Muscle of arm (tissue), 12 donors: Measurements from ENCODE around the gene MOV10L1. TPM values are rescaled to one million over a fixed set of nuclear protein-coding genes. Genes with fewer than 3 reads are reported as not detected.

ENCODE experiments used
- DNase-seq: peaks from one replicate; pipeline ENCODE4 v3.0.0-alpha.2; 2013
- polyA plus RNA-seq, 12 donors: library from polyadenylated mRNA; unstranded; fragments of 120-200 nt; gene quantifications; one replicate each; pipeline ENCODE4 v1.2.1, GENCODE V29; 2013; ENCODE audit not compliant: insufficient read length in 12 of 12

The MOV10L1 gene
- polyA plus RNA-seq, 12 donors = 0.10 to 0.73 (median 0.49) TPM; not detected in 3

DNA sequence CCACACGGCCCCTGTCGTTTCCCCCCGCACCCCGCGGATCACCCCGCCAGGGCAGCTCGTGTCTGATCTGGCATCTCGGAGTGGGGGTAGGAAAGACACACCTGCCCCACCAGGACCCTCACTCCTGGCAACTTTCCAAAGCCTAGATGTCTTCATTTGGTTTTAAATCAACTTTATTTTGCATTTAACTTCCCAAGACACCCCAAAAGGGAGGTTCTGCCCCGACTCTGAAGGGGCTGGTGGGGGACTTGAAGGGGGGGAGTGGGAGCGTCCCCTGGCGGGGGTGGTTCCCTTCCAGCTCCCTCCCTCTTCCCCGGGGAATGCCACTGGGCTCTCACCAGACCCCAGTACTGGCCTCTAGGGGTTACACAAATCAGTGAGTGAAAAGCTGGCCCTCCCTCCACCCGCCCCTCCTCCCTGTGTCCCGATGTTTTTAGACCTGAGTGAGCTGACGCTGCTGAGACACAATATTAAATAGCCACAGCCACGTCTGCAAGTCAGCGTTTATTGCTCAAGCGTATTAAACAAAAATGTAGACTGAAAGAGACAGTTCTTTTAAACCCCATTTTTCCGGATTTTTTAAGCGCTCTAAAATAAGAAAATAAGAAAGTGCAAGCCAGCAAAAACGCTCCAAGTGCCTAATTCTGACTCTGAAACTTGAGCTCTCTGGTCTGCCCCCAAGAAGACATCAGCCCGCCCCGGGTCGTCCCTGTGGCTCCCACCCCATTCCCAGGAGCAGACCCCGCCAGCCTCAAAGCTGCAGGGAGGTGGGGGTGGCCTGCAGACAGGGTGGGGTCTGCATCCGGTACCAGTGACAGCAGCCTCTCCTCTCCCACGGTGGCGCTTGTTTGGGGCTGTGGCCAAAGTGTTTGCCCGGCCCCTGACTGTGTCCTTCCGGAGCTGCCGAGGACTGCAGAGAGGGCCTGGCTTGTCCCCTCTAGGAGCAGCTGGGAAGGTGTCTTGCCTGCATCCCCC lies 30.6 kb upstream of the MOV10L1 start:
- DNase-seq = no peak

DNA sequence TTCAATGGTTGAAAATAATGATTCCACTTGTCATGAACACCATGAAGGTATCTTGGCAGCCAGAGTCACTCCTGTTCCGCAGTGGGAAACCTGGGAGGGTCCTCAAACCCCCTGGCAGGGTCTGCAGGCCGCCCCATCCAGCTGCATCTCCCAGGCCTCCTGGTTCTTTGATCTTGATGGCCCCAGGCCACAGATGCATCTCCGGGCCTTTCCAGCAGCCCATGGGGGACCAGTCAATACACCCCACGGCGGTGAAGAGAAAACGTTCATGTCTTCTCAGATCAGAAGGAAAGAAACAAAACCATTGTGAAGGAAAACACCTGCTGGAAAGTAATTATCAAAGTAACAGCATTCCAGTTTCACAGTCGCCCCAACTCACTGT lies 29.9 kb upstream of the MOV10L1 start:
- DNase-seq = no peak

DNA sequence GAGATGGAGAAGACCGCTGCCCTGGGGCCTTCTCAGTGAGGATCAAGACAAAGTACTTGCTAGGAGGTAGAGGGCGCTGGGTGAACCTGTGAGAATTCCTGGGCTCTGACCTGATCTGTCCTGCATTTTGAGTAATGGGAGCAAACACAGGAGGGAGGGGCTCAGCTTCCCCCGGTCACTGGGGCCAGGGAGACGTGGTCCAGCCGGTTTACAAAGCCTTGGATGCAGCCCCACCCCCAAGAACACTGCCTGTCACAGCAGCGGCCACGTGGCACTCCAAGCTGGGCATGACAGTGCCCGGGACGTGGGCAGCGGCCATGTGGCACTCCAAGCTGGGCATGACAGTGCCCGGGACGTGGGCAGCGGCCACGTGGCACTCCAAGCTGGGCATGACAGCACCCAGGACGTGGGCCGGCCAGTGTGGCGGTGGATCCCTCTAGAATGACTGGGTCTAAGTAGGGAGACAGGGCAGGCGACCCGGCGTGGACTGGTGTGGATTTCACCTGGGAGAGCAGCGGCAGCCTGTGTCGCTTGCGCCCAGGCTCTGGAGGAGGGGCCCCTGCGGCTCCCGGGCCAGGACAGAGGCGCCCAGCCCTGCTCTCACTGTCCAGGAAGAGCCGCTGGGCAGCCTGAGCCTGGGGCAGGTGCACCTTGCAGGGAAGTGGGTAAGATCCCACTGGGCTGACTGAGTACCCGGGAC lies 29.2 kb upstream of the MOV10L1 start:
- no peak for DNase-seq

DNA sequence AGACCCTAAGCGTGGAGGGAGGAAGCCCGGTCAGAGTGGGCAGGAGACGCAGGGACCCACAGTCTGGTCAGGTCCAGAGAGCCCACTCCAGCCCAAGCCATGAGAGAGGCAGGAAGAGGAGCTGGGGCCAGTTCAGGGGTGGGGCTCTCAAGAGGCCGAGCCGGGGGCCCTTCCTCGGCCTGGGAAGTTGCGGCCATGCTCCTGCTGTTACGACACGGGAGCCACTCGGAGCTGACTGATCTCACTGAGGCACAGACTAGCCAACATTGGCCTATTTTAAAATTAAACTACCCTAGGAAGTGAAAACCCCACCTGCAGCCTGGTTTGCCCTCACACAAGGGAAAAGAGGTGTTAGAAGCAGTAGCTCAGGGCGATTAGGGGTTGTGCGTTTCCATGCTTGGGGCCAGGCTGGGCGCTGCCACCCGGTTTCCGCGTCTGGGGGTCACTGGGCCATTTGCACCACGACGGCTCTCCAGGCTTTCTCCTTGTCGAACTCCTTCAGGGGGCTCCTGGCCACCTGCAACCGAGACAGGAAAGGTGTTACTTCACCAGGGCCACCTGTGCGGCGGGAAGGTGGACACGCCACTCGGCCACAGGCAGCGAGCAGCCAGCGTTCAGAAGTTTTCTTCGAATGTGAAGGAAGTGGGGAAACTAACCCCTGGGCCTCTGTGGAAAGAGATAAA lies 28.5 kb upstream of the MOV10L1 start:
- no peak for DNase-seq

DNA sequence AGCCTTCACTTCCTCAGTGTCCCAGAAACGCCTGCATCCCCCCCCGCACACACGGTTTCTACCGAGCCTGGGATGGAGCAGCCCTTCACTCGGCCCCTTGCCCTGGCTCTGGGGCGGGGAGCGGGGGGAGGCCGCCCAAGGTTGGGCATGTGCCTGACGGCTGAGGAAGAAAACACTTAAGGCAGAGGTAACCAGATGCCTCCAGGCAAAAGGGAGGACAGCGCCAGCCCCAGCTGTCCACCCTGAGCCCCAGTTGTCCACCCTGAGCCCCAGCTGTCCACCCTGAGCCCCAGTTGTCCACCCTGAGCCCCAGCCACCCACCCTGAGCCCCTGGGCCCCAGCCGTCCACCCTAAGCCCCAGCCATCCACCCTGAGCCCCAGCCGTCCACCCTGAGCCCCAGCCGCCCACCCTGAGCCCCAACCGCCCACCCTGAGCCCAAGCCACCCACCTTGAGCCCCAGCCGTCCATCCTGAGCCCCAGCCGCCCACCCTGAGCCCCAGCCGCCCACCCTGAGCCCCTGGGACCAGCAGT lies 27.9 kb upstream of the MOV10L1 start:
- no peak for DNase-seq

DNA sequence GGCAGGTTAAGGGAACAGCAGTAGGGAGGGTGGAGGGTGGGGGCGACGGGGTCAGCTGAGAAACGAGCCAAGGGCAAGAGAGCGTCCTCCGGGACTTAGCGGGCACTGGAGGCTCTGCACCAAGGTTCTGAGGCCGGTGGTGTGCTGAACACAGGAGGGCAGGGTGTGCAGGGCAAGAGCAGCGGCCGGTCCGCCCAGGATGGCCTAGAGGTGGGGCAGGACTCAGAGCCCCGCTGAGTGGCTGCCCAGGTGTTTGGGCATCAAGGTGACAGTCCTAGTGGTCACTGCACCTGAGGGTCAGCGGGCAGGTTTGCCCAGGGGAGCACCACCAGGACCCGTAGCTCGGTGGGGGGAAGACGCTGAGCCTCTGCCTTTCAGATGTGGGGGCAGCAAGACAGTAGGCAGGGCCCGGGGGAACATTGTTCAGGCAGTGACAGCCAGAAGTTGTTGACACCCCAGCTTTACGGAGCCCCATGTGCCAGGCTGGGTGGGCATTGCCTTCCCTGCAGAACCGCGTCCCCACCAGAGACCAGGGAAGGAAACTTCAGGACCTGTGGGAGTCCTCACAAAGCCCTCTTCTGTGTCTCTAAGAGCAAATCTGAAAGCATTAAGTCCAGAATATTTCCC lies 27.2 kb upstream of the MOV10L1 start:
- no peak for DNase-seq

DNA sequence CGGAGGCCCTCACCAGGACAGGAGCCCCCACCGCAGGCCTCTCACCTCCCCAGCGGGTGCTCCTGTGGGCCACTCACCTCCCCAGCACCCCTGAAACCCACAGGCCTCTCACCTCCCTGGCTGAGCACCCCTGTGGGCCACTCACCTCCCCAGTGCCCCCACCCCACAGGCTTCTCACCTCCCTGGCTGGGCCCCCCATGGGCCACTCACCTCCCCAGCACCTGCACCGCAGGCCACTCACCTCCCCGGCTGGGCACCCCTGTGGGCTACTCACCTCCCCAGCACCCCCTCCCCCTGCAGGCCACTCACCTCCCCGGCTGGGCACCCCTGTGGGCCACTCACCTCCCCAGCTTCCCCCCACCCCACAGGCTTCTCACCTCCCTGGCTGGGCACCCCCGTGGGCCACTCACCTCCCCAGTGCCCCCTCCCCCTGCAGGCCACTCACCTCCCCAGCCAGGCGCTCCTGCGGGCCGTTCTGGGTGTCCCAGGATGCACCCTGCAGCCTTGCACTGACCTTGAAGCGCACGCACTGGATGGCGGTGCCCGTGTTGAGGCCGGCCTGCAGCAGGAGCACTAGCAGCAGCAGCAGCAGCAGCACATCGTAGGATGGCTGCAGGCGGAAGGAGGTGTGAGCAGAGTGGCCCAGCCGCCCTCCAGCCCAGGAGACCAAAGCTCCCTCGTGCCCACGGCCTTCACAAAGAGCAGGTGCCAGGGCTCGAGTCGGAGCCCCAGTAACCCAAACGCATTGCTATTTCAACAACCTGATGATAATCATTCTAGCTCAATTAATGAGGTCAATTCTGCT lies 26.0 kb upstream of the MOV10L1 start:
- DNase-seq = no peak

DNA sequence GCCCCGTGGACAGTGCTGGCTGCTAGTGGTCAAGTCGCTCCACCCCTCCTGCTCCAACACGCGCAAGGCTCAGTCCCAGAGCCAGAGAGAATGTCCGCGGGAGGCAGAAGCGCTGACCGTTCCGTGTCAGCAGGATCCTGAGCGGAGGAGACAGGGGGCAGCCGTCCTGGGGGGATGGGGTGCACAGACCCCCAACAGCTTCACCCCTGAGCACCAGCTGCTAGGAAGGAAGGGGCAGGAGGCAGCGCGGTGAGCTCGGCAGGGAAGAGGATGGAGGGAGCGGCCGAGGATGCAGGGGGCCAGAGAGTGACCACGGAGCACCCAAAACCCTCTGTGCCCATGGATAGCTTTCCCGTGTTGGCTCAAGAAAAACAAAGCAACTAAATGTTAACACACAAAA lies 25.4 kb upstream of the MOV10L1 start:
- DNase-seq = no peak

DNA sequence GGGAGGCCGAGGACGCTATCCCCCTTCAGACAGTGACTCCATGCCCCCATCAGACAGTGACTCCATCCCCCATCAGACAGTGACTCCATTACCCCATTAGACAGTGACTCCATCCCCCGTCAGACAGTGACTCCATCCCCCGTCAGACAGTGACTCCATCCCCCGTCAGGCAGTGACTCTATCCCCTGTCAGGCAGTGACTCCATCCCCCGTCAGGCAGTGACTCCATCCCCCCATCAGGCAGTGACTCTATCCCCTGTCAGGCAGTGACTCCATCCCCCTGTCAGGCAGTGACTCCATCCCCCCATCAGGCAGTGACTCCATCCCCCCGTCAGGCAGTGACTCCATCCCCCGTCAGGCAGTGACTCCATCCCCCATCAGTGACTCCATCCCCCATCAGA lies 22.6 kb upstream of the MOV10L1 start:
- DNase-seq = no peak

DNA sequence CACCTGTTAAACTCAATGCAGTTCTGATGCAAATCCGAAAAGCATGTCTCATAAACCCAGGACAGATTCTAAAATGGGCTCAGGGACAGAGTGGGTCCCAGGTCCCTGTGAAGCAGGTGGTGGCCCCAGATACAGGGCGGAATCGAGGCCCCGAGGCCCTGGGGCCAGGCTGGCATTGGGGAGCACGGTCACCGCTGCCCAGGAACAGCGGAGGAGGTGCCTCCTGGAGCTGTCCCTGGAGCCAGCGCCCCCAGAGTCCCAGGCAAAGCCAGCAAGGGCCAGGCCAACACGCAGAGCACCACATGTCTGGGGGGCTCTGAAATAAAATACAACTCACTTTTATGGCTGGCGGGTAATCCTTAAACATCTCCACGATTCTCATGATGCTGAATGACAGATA lies 21.7 kb upstream of the MOV10L1 start:
- DNase-seq = no peak

DNA sequence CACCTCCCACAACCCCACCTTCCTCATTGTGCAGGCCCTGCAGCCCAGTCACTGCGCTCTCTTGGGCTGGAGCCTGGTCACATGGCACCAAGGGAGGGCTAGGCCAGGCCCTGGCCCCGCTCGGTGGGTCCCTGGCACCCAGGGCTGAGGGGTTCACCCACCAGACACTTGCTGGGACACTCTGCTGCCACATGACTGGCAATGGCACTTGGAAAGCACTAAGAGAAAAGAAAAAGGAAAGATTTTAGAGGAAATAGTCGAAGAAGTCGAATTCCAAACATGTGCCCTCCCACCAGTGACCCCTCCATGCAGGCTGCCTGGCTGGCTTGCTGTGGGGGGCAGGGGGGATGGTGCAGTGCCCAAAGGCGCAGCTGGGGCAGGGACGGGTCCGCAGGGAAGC lies 19.4 kb upstream of the MOV10L1 start:
- DNase-seq = no peak

DNA sequence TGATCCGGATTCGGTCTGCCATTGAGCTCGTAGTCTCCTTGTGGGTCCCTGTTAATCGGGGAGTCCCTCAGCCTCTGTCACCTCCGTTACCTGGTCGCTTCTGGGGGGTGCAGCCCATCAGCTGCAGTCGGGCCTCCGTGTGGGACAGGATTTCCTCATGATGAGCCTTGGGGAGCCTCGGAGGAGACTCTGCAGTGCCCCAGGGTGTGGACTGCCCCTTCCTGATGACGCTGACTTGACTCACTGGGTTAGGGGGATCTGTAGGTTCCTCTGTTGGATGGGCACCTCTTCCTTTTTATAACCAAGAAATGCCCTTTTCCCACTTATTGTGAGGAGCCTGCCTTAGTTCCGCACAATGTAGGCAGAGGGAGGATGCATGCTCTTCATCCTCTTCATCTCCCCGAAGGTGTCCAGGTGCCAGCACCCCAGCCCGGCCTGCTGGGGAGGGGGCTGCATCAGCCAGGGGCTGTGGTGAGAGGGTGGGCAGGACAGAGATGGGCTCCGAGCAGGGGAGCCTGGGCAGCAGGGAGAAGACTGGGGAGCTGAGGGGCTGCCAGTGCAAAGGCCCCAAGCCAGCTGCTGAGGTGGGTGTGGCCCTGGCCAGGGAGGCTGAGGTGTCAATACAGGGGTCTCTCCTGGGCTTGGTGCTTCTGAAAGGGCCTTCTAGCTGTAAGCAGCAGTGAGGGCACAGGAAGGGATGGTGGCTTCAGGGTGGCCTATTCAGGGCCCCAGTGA lies 18.2 kb upstream of the MOV10L1 start:
- DNase-seq = no peak

DNA sequence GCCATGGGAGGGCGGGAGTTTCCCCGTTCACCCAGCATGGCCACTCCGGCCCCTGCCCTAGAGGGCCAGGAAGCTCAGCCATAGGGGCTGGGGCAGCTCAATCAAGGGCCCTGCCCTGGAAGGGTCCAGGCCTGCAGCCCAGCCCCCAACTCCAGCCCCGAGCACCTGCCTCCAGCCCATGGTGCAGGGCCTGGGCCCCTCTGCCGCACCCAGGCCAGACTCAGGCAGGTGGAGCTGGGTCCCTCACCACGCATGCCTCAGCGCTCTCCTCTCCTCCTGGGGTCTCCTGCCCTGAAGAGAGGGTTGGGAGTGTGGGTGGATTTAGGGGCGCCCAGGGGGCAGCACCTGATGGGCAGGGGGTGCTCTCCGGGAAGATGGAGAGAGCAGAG lies 17.6 kb upstream of the MOV10L1 start:
- no peak for DNase-seq

DNA sequence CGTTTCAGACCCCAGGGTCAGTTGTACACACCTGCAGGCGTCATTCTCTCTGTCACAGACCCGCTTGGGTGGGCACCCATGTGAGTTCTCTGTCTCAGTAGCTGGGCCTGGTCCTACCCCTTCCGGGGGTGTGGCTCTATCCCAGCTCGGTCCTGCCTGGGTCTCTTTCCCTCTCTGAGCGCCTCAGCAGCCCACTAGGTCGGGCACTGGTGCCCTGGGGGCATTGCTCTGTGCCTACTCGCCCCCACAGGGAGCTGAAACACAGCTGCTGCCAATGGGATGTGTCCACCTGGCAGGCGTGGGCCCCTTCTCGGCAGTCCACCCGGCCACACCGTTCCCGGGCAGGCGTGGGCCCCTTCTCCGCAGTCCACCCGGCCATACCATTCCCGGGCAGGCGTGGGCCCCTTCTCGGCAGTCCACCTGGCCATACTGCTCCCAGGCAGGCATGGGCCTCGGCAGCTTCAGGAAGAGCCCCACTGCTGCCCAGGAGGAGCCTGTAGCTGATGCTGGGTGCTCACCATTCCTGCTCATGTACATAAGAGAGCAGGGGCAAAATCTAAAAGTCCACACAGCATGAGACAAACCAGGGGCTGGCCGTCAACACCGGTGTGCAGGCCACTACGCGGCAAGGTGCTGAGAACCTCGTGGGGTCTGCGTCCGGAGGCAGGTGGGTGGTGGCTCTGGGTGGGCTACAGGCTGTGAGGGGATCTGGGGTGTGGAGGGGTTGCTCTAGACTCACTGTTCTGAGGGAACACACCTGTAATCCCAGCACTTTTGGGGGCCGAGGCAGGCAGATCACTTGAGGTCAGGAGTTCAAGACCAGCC lies 16.9 kb upstream of the MOV10L1 start:
- DNase-seq = no peak

DNA sequence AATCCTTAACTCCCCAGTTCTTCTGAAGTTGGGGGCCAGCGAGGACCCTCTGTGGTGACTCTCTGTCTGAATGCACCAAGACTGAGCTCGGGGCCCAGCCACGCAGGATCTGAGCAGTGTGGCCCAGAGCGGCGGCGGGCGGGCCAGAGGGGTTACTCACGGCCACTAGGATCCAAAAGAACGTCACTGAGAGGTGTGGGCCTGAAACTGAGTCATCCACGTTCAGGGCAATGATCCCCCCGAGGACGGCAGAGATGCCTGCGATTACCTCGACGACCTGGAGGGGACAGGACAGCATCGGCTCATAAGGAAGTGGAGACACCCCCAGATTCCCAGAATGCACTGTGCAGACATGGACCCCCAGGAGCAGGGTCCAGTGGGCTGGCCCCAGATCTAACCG lies 15.8 kb upstream of the MOV10L1 start:
- DNase-seq = no peak

DNA sequence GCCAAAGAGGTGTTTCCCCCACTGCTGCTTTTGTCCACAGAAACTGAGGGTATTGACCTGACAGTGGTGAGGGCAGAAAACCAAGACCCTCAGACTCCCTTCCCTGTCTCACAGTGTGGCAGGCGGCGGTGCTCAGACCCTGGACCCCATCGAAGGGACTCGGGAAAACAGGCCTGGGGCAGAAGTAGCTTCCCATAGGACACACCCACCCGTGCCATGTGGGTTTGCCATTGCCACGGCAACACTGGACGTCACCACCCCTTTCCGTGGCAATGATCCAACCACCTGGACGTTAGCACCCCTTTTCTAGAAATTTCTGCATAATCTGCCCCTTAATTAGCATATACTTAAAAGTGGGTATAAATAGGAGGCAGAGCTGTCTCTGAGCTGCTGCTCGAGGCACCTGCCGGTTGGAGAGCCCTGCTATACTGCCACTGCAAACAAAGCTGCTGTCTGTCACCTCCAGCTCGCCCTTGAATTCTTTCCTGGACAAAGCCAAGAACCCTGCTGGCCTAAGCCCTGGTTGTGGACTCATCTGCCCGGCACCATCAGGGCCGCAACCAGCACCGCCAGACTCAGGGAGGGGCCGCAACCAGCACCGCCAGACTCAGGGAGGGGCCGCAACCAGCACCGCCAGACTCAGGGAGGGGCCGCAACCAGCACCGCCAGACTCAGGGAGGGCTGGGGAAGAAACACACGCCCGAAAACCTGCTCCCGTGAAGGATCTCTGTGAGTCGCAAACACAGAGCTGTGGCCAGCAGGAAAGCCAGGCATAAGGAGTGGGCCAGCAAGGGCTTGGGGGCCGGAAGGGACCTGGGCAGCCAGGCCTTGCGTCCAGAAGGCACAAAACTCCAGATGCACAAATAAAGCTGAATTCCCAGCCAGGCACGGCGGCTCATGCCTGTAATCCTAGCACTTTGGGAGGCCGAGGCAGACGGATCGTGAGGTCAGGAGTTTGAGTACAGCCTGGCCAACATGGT lies 15.0 kb upstream of the MOV10L1 start:
- DNase-seq = no peak

DNA sequence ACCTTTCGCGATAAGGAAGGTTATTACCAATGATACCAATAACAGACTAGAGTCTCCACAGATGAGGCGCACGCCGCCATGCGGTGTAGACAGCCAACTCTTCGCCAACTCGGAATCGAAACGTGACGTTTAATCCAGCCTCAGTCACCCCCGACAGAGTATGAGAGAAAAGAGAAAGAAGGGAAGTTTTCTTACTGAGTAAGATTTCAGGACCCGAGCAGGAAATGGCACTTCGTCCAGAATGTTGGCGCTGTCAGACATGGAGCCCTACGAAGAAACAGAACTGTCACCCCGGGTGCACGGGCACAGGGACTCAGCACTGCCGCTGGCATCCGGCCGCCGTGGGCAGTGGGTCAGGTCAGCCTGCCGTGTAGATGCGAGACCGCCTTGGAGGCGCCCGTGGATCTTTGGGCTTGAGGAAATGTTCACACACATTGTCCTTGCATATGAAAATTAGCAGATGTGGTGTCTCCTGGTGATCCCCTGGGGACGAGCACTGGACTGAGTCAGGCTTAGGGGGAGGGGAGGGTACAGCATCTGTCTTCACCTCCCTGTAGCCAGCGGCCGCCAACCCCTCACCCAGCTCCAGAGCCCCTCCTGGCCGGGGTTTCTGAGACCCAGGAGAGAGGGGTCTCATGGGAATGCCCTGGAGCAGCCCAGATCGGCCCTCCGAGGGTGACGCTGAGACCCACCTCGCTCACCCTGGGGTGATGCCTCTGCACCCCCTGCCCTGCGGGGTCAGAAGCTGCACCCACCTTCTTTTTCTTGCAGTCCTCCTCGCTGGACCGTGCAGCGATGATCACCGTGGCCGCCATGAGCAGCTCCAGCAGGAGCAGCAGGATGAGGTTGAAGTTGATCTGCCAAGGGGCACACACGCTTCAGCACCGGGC lies 12.9 kb upstream of the MOV10L1 start:
- DNase-seq = no peak
